IPS-18c (cell line): ENCODE data around the gene P4HB.

Experiments
- H3K4me3 ChIP-seq: 2 replicates; pipeline ENCODE4 v1.7.0; 2013; ENCODE audit warnings: low read depth, mild to moderate bottlenecking, low read length, moderate library complexity; ENCODE audit not compliant: insufficient read depth
- H3K9me3 ChIP-seq: one replicate; pipeline ENCODE4 v1.6.1; 2013; ENCODE audit warnings: mild to moderate bottlenecking, low read length, moderate library complexity; ENCODE audit not compliant: control insufficient read depth, insufficient read depth

P4HB gene

DNA sequence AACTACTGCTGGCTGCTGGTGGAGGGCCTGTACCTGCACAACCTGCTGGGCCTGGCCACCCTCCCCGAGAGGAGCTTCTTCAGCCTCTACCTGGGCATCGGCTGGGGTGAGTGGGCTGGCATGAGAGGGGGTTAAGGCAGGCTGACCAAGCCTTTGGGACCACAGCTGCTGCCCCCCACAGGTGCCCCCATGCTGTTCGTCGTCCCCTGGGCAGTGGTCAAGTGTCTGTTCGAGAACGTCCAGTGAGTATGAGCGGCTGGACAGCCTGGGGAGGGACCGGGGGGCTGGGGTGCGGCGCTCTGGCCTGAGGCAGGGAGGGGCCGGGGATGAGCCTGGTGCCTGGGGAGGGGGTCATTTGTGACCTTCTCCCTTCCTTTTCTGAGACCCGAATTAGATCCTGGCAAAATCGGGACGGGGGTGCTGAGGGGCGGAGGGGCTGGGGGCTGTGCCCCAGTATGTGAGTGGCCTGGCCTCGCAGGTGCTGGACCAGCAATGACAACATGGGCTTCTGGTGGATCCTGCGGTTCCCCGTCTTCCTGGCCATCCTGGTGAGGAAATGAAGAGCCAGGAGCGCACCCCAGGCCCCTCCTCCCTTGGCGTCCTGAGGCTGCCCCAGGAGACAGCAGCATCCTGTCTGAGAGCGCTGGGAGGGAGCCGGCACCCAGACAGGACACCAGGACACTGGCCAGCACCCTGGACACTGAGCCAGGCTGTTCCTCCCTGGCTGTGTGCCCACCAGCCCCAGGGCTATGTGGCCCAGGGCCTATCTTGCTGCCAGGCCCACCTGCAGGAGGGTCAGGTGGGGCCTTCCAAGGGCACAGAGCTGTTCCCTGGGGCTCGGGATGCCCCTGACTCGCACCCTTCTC lies 48.4 kb downstream of the P4HB start:
- H3K4me3 ChIP-seq, result no peak overlapping the region

GRCh38 chr17:81810892-81811704 lies 49.2 kb downstream of the P4HB start:
- no peaks in the 10 kb centered on the region for H3K9me3 ChIP-seq

More for the DNA sequence above, 48.4 kb downstream of the P4HB start:
- H3K9me3 ChIP-seq, result no peaks in the 10 kb centered on the region

DNA sequence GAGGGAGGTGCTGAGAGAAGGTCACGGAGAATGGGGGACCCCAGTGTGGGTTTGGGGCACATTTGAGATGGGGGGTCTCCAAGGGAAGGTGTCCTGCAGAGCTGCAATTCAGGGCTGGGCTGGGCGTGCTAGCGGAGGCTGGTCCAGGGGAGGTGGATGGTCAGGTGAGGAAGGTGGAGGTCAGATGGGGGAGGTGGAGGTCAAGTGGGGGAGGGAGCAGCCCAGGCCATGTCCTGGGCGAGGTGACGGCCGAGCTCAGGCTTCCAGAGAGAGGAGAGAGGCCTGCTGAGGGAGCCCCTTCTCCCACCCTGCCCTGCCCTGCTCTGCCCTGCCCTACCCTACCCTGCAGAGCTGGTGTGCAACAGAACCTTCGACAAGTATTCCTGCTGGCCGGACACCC lies 49.9 kb downstream of the P4HB start:
- H3K9me3 ChIP-seq, result no peaks in the 10 kb centered on the region
- no peak overlapping the region for H3K4me3 ChIP-seq

More at GRCh38 chr17:81810892-81811704, 49.2 kb downstream of the P4HB start:
- no peak overlapping the region for H3K4me3 ChIP-seq

DNA sequence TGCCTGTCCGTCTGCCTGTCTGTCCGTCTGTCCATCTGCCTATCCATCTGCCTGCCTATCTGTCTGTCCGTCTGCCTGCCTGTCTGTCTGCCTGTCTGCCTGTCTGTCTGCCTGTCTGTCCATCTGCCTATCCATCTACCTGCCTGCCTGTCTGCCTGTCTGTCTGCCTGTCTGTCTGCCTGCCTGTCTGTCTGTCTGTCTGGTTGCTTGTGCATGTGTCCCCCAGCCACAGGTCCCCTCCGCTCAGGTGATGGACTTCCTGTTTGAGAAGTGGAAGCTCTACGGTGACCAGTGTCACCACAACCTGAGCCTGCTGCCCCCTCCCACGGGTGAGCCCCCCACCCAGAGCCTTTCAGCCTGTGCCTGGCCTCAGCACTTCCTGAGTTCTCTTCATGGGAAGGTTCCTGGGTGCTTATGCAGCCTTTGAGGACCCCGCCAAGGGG lies 50.8 kb downstream of the P4HB start:
- no peak overlapping the region for H3K4me3 ChIP-seq
- no peaks in the 10 kb centered on the region for H3K9me3 ChIP-seq

- Histone ChIP-seq H3K4me3 (no peak overlapping the region), H3K9me3 (no peaks in the 10 kb centered on the region)
These were observed 51.4 kb downstream of the P4HB start for GRCh38 chr17:81808778-81809555.

DNA sequence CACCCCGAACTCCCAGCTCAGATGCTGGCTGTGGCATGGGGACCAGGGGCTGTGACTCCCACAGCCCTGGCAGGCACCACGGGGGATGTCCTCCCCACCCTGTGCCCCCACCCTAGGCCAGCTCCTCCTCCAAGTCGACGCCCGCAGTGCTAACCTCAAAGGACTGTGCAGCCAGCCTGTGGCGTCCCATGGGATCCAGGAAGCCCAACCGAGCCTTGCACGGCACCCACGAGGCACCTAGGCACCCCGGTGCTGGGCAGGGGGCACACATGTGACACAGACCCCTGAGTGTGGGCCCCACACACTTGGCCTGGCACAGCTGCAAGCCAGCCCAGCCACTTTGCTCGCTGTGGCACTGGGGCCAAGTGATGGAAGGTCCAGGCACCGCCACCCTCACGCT lies 52.5 kb downstream of the P4HB start:
- H3K4me3 ChIP-seq, result no peak overlapping the region
- H3K9me3 ChIP-seq, result no peaks in the 10 kb centered on the region

- no peak overlapping the region for H3K4me3 ChIP-seq
These were observed 53.1 kb downstream of the P4HB start for GRCh38 chr17:81807210-81807719.

DNA sequence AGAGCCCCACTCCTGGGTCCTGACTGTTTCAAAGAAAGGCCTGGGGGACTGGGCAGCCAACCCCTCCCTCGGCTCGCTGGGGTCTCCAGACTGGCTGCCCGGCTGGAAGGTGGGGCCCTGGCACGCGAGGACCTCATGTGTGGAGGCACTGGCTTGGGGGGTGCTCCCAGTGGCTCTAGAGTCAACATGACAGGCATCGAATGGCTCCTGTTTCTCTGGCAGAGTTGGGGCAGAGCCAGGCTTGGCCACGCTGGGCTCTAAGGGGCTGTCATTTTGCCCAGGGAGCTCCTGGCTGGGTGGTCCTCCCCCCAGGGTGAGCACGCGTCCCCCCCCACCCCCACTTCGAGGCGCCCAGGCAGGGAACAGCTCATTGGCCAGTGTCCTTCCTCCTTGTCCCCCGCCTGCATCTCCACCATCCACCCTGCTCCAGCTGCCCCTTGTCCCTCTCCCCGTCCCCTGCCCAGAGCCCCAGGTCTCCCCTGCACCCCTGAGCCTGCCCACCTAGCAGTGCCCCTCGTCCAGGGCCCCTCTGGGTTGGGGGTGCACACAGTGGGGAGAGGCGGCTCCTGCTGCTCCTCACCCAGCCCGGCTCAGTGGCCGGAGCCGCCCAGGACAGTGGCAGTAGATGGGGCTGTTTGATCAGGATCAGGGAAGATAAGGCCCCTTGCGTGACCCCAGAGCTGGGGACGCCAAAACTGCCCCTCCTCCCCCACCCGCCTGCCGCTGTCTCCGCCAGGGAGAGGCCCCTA lies 53.7 kb downstream of the P4HB start:
- Histone ChIP-seq H3K4me3 (no peak overlapping the region), H3K9me3 (no peaks in the 10 kb centered on the region)

More at GRCh38 chr17:81807210-81807719, 53.1 kb downstream of the P4HB start:
- H3K9me3 ChIP-seq, result no peaks in the 10 kb centered on the region

GRCh38 chr17:81805707-81806460 lies 54.5 kb downstream of the P4HB start:
- Histone ChIP-seq H3K9me3 (no peaks in the 10 kb centered on the region), H3K4me3 (no peak overlapping the region)

DNA sequence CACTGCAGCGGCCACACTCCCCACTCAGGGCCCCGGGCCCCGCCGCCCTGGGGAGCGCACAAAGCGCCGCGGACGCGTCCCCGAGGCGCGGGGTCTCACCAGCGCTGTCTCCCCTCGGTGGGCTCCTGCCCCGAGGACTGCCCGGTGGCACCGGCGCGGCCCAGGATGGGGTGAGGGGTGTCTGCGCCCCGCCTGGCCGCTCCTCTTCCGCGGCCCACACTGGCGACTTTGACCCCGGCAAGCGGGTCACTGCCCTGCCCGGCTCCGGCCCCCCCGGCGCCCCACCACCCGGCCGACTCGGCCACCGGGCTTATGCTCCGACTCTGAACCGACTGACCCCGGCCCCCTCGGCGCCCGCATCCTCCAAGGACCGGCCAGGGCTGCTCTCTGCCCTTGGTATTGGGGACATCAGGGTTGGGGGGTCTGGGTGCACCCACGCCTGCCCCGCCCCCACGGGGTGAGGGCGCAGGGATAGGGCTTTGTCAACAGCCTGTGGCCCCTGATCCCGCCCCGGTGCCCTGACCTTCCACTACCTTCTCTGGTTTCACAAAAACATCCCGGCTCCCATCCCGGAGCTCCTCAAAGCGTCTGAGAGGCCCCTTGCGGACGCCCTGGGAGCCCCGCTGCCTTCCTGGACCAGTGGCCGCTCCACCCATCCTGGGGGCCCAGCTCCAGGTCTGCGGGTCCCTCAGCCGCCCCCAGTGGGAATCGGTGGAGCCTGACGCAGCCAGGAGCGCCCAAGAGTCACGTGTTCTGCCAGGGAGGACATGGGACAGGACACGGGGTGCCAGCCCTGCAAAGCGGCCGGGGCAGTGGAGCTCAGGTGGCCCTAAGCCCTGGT lies 55.6 kb downstream of the P4HB start:
- peak overlapping the region; percentile 50 for H3K4me3 ChIP-seq

DNA sequence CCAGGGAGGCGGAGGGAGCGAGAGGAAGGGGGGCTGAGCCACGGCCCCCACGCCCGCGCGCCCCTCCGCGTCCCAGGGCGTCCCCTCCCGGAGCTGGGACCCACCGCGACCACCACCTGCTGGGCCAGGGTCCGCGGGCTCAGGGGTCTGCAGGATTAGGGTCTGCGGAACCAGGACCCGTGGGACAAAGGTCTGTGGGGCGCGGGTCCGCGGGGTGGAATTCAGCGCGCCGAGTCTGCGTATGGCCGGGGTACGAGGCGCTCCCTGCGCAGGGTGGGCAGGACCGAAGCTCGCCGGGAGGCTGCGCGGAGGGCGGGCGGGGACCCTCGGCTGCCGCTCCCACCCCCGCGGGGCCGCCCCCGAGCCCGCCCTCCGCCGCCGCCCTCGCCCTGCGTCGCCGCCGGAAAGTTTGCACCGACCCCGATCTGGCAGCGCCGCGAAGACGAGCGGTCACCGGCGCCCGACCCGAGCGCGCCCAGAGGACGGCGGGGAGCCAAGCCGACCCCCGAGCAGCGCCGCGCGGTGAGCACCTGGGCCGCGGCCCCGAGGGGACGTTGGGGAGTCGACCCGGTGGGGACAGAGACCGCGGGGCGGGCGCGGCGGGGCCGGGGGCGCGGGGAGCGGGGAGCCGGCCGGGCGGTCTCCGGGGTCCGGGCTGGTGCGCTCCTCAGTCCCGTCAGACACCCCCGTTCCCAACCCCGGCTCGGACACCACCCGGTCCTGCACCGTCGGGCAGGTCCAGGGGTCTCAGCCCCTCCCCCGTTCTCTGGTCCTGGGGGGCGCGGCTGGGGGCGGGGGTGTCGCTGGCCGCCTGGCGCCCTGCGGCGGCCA lies 56.4 kb downstream of the P4HB start, which contains the start of gene GCGR:
Gene GCGR (plus strand): TSS at position 423 of the 831 bp plus-strand sequence. CDS start 4,869 bp downstream, outside the sequence.
- H3K9me3 ChIP-seq, result no peaks in the 10 kb centered on the region
- H3K4me3 ChIP-seq, result peak within 1 kb of the TSS; percentile 50

More for the DNA sequence above, 55.6 kb downstream of the P4HB start:
- H3K9me3 ChIP-seq, result no peaks in the 10 kb centered on the region

DNA sequence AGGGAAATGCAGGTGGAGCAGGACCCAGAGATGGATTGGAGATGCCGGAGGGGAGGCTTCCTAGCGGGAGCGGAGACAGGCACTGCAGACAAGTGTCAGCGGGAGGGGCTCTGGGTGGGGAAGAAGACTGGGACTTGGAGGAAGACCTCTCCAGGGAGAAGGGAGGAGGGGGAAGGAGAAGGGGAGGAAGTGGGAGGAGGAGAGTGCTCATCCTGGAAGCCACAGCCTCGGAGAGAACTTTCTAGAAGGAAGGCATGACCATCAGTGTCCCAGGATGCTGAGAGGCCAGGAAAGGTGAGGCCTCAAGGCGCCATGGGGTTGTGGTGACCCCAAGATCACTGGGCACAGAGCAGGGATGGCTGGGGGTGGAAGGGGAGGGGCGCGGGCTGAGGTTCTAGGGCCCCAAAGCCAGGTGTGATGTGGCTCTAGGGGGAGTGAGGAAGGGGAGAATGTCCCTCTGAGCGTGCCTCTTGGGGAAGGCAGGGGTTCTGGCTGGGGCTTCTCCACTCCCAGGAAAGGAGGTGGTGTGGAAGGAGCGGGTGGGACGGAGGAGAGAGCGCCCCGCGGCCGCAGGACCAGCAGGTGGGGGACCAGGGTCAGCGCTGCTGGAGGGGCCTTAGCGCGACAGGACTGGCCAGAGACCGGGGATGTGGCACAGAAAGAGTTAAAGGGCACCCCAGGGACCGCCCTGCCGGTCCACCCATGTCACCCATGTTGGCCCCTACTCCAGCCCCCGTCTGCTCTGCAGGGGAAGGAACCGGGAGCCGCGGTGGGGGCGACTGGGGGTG lies 57.3 kb downstream of the P4HB start:
- H3K9me3 ChIP-seq, result no peaks in the 10 kb centered on the region
- H3K4me3 ChIP-seq, result peak overlapping the region; percentile 50

DNA sequence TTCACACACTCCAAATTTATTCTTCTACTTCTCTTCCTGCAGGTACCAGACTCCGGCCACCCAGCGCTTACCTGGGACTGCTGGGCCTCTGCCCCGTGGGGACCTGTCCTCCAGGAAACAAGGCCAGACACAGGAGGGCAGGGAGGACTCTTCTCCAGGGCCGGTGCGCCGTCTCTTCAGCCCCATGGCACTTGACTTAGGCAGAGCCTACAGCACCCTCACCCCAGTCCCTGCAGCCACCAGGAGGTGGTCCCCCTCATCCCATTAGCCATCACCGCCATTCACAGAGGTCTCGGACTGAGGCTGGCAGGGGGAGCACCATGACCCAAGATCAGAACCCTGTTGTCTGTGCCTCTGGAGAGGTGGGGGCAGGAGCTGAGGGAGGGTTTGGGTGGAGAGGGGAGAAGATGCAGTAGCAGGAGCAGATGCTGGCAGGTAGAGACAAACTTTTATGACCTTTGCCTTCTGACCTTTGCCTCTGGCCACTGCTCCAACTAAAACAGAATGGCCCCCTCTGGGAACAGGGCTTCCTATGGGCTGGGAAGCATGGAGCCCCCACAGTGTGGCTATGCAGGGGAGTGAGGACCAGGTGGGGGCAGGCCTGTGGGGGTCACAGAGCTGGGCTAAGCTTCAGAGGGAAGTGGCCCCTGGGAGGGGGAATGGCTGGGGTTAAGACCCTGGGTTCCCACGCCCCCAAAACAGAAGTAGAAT lies 58.1 kb downstream of the P4HB start:
- Histone ChIP-seq H3K4me3 (no peak overlapping the region), H3K9me3 (no peaks in the 10 kb centered on the region)
